Endothelial cell of umbilical vein (primary cell): ENCODE measurements around the gene HPGD. TPM values are rescaled to one million over a fixed set of nuclear protein-coding genes. Genes with fewer than 3 reads are reported as not detected.

Experiments used
- BruUV-seq: library from RNA; stranded (reverse); fragments of 400-500 nt; replicated peaks from 2 replicates; lab custom pipeline; 2021; lab: Mats Ljungman, UMichigan
- CTCF ChIA-PET: fragments of 300-600, 350-600 bp; sonication (Branson Sonifier 250); formaldehyde crosslinking; loops from one replicate; lab custom pipeline; 2021; ENCODE audit warnings: antibody characterized with exemption, inconsistent platforms; lab: Charles Lee
- POLR2A ChIA-PET: fragments of 300-600, 350-600 bp; sonication (Branson Sonifier 250); formaldehyde crosslinking; loops from one replicate; lab custom pipeline; 2021; ENCODE audit warnings: antibody characterized with exemption, inconsistent platforms; lab: Charles Lee
- DNase-seq: peaks from one replicate; pipeline ENCODE4 v3.0.0-alpha.2; 2011; ENCODE audit warnings: low read depth, low spot score
- FAIRE-seq: peaks from 2 replicates; lab custom pipeline; 2011; peaks lifted over from hg19 to GRCh38; lab: Jason Lieb, UNC
- H2AFZ ChIP-seq: 2 replicates; pipeline ENCODE4 v1.6.0; 2012; ENCODE audit warnings: low read depth, low read length, control low read depth, inconsistent platforms
- H3K27ac ChIP-seq: 2 replicates; pipeline ENCODE4 v1.5.1; 2011; ENCODE audit warnings: low read depth, mild to moderate bottlenecking, control low read depth, low read length, moderate library complexity; ENCODE audit not compliant: insufficient read depth
- H3K27me3 ChIP-seq, 2 experiments: 2 replicates each; pipeline versions ENCODE4 v1.6.0 to v1.6.1; 2011; ENCODE audit warnings: low read length in 2 of 2, mixed read lengths in 1 of 2; ENCODE audit not compliant: control insufficient read depth in 2 of 2, insufficient read depth in 2 of 2
- H3K36me3 ChIP-seq, 2 experiments: 2 replicates in 1 of 2; 3 replicates in 1 of 2; pipeline ENCODE4 v1.5.1; 2011; ENCODE audit warnings: low read length in 2 of 2, mild to moderate bottlenecking in 1 of 2, moderate library complexity in 1 of 2; ENCODE audit not compliant: control insufficient read depth in 2 of 2, insufficient read depth in 2 of 2; ENCODE audit errors: extremely low read depth in 1 of 2
- H3K4me1 ChIP-seq: 3 replicates; pipeline ENCODE4 v1.5.1; 2011; ENCODE audit warnings: mild to moderate bottlenecking, low read length; ENCODE audit not compliant: control insufficient read depth, insufficient read depth; ENCODE audit errors: extremely low read depth
- H3K4me2 ChIP-seq: 2 replicates; pipeline ENCODE4 v1.6.1; 2011; ENCODE audit warnings: low read length, control low read depth, mixed read lengths; ENCODE audit not compliant: insufficient read depth
- H3K4me3 ChIP-seq, 3 experiments: fragments of 200-600 bp in 1 of 3; sonication (generic), shearing (Covaris generic) in 1 of 3; replicated peaks in 1 of 3; 2 replicates each; pipeline ENCODE4 v1.5.1; 2011 to 2016; ENCODE audit warnings: control low read depth in 3 of 3, low read length in 3 of 3, mild to moderate bottlenecking in 2 of 3, inconsistent platforms in 1 of 3, low read depth in 1 of 3, moderate library complexity in 1 of 3; ENCODE audit not compliant: insufficient read depth in 1 of 3
- H3K79me2 ChIP-seq: 2 replicates; pipeline ENCODE4 v1.6.0; 2012; ENCODE audit warnings: low read length, inconsistent platforms; ENCODE audit not compliant: control insufficient read depth, insufficient read depth
- H3K9ac ChIP-seq: replicated peaks from 2 replicates; pipeline ENCODE3; 2011; ENCODE audit warnings: low read length, control low read depth; ENCODE audit not compliant: insufficient read depth; ENCODE audit errors: extremely low read depth
- H3K9me1 ChIP-seq: replicated peaks from 3 replicates; pipeline ENCODE4 v1.6.0; 2011; ENCODE audit warnings: mild to moderate bottlenecking, low read length; ENCODE audit not compliant: control insufficient read depth, insufficient read depth; ENCODE audit errors: extremely low read depth
- H3K9me3 ChIP-seq: replicated peaks from 2 replicates; pipeline ENCODE4 v1.5.1; 2012; ENCODE audit warnings: low read length, inconsistent platforms; ENCODE audit not compliant: control insufficient read depth, insufficient read depth
- H4K20me1 ChIP-seq: replicated peaks from 2 replicates; pipeline ENCODE3; 2011; ENCODE audit warnings: mild to moderate bottlenecking, low read length; ENCODE audit not compliant: control insufficient read depth, insufficient read depth; ENCODE audit errors: extremely low read depth
- CTCF ChIP-seq, 2 donors: IDR thresholded peaks; 1 replicate in 1 of 2; 2 replicates in 1 of 2; pipeline ENCODE4 v1.5.1; 2011; ENCODE audit warnings: low read length in 2 of 2, mild to moderate bottlenecking in 2 of 2, moderate library complexity in 2 of 2, control low read depth in 1 of 2, inconsistent platforms in 1 of 2, low read depth in 1 of 2; ENCODE audit not compliant: insufficient read depth in 1 of 2; ENCODE audit errors: extremely low read depth in 1 of 2
- EZH2 ChIP-seq: IDR thresholded peaks from 2 replicates; pipeline ENCODE4 v1.6.1; 2012; ENCODE audit warnings: borderline replicate concordance, low read depth, mild to moderate bottlenecking, moderate library complexity, low read length, inconsistent platforms; ENCODE audit not compliant: severe bottlenecking
- FOS ChIP-seq: IDR thresholded peaks from 2 replicates; pipeline ENCODE4 v1.6.1; 2011; ENCODE audit warnings: mild to moderate bottlenecking, low read length, moderate library complexity, borderline replicate concordance; ENCODE audit not compliant: insufficient read depth
- GATA2 ChIP-seq: IDR thresholded peaks from 2 replicates; pipeline ENCODE4 v1.7.0; 2011; ENCODE audit warnings: low read depth, mild to moderate bottlenecking, moderate library complexity, mixed read lengths, low read length; ENCODE audit not compliant: insufficient read length, insufficient read depth
- JUN ChIP-seq: IDR thresholded peaks from 2 replicates; pipeline ENCODE4 v1.6.1; 2011; ENCODE audit warnings: borderline replicate concordance, low read depth; ENCODE audit not compliant: insufficient read length, insufficient read depth
- MAX ChIP-seq: IDR thresholded peaks from 2 replicates; pipeline ENCODE4 v1.6.1; 2011; ENCODE audit not compliant: insufficient read depth, insufficient read length
- MYC ChIP-seq: IDR thresholded peaks from one replicate; pipeline ENCODE4 v1.6.1; 2011; ENCODE audit warnings: mild to moderate bottlenecking, low read depth, low read length
- POLR2A ChIP-seq: IDR thresholded peaks from 2 replicates; pipeline ENCODE4 v1.6.1; 2012; ENCODE audit warnings: low read depth, mild to moderate bottlenecking, control low read depth, low read length
- POLR2AphosphoS5 ChIP-seq: IDR thresholded peaks from 2 replicates; pipeline ENCODE4 v1.6.1; 2012; ENCODE audit warnings: low read depth, mild to moderate bottlenecking, control low read depth, low read length, moderate library complexity; ENCODE audit not compliant: insufficient read depth
- dilution Hi-C: fragments of 300-500 bp; cut with MboI; formaldehyde crosslinking; loops from one replicate; pipeline ENCODE4 v1.15.0; 2019; ENCODE audit warnings: low sequenced_read_pairs; ENCODE audit not compliant: extremely low pct_ligation_motif_present
- intact Hi-C: fragments of 100-400 bp; cut with micrococcal nuclease; formaldehyde crosslinking; loops from one replicate; pipeline ENCODE4 v1.10.0; 2022
- polyA plus RNA-seq, 4 experiments: library from polyadenylated mRNA; depleted of rRNA in 3 of 4; stranded (reverse) in 3 of 4; unstranded in 1 of 4; fragments of >200 nt; gene quantifications; 2 replicates each; pipeline versions ENCODE4 v1.2.1 to v1.2.3, GENCODE V29; 2011 to 2012; ENCODE audit warnings: missing spikeins in 1 of 4
- total RNA-seq: library from RNA; stranded (reverse); gene quantifications from 2 replicates; pipeline ENCODE4 v1.2.3, GENCODE V29; 2021

Gene HPGD
- total and polyA plus RNA-seq, 2 donors (not counting 3 experiments of a cell fraction or from before 2014, with no cell fraction given) = not detected

GRCh38 chr4:174524242-174524641 is 2.0 kb upstream of the HPGD start:
- POLR2A ChIA-PET = no interaction called here
- Histone ChIP-seq H3K27ac (no peak overlapping the region), H3K36me3 (no peaks in the 10 kb centered on the region), H3K27me3 (peaks cover 2 to 3% of the 10 kb centered on the region in 2 experiments), H3K4me2 (no peak overlapping the region), H3K9me3 (no peaks in the 10 kb centered on the region), H3K9ac (no peak overlapping the region), H4K20me1 (no peaks in the 10 kb centered on the region), H3K4me1 (no peaks in the 10 kb centered on the region), H3K79me2 (no peaks in the 10 kb centered on the region), H3K4me3 (no peak overlapping the region), H2AFZ (no peak overlapping the region), H3K9me1 (no peaks in the 10 kb centered on the region)
- intact Hi-C loops = no loop called here
- dilution Hi-C loops = no loop called here
- no TSS peak for BruUV-seq
- no peak for TF ChIP-seq POLR2A
- no peak for TF ChIP-seq MAX
- TF ChIP-seq JUN = no peak
- TF ChIP-seq GATA2 = no peak
- no peak for TF ChIP-seq EZH2
- TF ChIP-seq POLR2AphosphoS5 = no peak
- TF ChIP-seq CTCF (IDR thresholded peaks at IDR 0.05; ENCODE audit: extremely low read depth in 1 of 2, insufficient read depth in 1 of 2, low read depth in 1 of 2, low read length in 2 of 2) = no peak
- no peak for TF ChIP-seq FOS
- no peak for TF ChIP-seq MYC
- FAIRE-seq = no peak
- CTCF ChIA-PET = no interaction called here
- DNase-seq = no peak
